Measurements from ENCODE around the gene CPD. TPM values are rescaled to one million over a fixed set of nuclear protein-coding genes. Genes with fewer than 3 reads are reported as not detected.

Gene CPD
- total and polyA plus RNA-seq, 2 of the 13 experiments (the other 11 are each of a cell fraction or from before 2014, with no cell fraction given) = 46.1 to 72.3 TPM

DNA sequence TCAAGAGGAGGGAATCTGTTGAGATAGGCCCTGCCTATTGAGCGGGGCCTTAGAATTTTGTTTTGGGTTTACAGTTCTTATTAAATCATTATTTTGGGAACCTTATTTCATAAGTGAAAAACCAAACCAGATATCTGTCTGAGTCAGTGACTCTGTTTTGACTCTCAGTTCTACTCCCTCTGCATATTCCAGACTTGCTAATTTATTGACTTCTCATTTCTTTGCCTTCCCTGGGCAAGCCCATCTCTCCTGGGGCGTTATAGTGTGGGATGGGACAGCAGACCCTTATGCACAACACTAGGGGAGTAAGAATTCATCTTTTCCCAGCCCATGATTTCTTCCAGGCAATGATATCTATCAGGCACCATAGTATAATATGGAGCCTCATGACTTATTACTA lies 45.7 kb downstream of the CPD start (continued):
- TF ChIP-seq JUN (CRISPR knock-in tag; IDR thresholded peaks at IDR 0.05) = no peak
- TF ChIP-seq, protein P1, sequence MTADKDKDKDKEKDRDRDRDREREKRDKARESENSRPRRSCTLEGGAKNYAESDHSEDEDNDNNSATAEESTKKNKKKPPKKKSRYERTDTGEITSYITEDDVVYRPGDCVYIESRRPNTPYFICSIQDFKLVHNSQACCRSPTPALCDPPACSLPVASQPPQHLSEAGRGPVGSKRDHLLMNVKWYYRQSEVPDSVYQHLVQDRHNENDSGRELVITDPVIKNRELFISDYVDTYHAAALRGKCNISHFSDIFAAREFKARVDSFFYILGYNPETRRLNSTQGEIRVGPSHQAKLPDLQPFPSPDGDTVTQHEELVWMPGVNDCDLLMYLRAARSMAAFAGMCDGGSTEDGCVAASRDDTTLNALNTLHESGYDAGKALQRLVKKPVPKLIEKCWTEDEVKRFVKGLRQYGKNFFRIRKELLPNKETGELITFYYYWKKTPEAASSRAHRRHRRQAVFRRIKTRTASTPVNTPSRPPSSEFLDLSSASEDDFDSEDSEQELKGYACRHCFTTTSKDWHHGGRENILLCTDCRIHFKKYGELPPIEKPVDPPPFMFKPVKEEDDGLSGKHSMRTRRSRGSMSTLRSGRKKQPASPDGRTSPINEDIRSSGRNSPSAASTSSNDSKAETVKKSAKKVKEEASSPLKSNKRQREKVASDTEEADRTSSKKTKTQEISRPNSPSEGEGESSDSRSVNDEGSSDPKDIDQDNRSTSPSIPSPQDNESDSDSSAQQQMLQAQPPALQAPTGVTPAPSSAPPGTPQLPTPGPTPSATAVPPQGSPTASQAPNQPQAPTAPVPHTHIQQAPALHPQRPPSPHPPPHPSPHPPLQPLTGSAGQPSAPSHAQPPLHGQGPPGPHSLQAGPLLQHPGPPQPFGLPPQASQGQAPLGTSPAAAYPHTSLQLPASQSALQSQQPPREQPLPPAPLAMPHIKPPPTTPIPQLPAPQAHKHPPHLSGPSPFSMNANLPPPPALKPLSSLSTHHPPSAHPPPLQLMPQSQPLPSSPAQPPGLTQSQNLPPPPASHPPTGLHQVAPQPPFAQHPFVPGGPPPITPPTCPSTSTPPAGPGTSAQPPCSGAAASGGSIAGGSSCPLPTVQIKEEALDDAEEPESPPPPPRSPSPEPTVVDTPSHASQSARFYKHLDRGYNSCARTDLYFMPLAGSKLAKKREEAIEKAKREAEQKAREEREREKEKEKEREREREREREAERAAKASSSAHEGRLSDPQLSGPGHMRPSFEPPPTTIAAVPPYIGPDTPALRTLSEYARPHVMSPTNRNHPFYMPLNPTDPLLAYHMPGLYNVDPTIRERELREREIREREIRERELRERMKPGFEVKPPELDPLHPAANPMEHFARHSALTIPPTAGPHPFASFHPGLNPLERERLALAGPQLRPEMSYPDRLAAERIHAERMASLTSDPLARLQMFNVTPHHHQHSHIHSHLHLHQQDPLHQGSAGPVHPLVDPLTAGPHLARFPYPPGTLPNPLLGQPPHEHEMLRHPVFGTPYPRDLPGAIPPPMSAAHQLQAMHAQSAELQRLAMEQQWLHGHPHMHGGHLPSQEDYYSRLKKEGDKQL (CRISPR knock-in tag; IDR thresholded peaks at IDR 0.05; ENCODE audit: low read depth) = no peak
- TF ChIP-seq, protein P2, sequence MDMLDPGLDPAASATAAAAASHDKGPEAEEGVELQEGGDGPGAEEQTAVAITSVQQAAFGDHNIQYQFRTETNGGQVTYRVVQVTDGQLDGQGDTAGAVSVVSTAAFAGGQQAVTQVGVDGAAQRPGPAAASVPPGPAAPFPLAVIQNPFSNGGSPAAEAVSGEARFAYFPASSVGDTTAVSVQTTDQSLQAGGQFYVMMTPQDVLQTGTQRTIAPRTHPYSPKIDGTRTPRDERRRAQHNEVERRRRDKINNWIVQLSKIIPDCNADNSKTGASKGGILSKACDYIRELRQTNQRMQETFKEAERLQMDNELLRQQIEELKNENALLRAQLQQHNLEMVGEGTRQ (IDR thresholded peaks at IDR 0.05; ENCODE audit: low read depth, low read length) = no peak
- TF ChIP-seq, protein P2 (CRISPR knock-in tag; IDR thresholded peaks at IDR 0.05; ENCODE audit: borderline replicate concordance) = no peak
- TF ChIP-seq REPIN1 (CRISPR knock-in tag; IDR thresholded peaks at IDR 0.05; ENCODE audit: borderline replicate concordance, low read depth) = no peak
- no peak for TF ChIP-seq THAP11 (CRISPR knock-in tag; IDR thresholded peaks at IDR 0.05)
- TF ChIP-seq, protein P3, sequence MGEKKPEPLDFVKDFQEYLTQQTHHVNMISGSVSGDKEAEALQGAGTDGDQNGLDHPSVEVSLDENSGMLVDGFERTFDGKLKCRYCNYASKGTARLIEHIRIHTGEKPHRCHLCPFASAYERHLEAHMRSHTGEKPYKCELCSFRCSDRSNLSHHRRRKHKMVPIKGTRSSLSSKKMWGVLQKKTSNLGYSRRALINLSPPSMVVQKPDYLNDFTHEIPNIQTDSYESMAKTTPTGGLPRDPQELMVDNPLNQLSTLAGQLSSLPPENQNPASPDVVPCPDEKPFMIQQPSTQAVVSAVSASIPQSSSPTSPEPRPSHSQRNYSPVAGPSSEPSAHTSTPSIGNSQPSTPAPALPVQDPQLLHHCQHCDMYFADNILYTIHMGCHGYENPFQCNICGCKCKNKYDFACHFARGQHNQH (CRISPR knock-in tag; IDR thresholded peaks at IDR 0.05) = no peak
- no peak for TF ChIP-seq RCOR2 (CRISPR knock-in tag; IDR thresholded peaks at IDR 0.05)
- no peak for TF ChIP-seq MTF2 (CRISPR knock-in tag; IDR thresholded peaks at IDR 0.05; ENCODE audit: borderline replicate concordance)
- no peak for TF ChIP-seq ZNF430 (CRISPR knock-in tag; IDR thresholded peaks at IDR 0.05)
